HG02623 (cell line): Measurements from ENCODE around the gene WRAP53.

ENCODE experiments used
- ATAC-seq: cut with Tn5 transposase; IDR thresholded peaks from one replicate; pipeline ENCODE4 v1.9.1; 2021; ENCODE audit warnings: moderate library complexity; ENCODE audit not compliant: unreplicated experiment

Gene WRAP53

DNA sequence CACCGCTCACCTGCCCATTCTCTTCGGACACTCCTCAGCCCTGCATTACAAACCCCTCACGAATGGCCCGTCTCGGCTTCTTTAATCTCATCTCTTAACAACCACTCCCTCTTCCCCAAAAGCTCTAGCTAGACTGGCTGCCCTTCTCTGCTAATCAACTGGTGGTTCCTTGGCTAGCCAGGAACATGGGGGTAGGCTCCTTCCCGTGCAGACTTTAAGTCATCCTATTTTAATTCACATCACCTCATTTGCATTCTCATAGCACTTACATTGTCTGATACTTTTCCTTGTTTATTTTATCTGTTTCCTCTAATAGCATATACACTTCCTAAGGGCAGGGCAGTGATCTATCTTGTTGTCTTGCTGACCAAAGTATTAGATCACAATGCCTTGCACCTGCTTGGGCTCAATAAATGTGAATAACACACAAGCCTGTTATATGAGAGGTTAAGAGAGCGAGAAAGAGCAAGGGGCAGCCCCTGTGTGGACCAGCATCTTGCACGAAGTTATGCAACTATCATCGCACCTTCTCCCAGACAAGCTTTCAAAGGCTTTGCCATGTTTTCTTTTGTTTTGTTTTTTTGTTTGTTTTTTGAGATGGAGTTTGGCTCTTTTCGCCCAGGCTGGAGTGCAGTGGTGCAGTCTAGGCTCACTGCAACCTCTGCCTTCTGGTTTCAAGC lies 10.7 kb upstream of the WRAP53 start:
- ATAC-seq = no peak

GRCh38 chr17:7684851-7685532 lies 3.3 kb upstream of the WRAP53 start:
- ATAC-seq = no peak

GRCh38 chr17:7685533-7686221 lies 2.6 kb upstream of the WRAP53 start:
- ATAC-seq = peak; percentile 49

DNA sequence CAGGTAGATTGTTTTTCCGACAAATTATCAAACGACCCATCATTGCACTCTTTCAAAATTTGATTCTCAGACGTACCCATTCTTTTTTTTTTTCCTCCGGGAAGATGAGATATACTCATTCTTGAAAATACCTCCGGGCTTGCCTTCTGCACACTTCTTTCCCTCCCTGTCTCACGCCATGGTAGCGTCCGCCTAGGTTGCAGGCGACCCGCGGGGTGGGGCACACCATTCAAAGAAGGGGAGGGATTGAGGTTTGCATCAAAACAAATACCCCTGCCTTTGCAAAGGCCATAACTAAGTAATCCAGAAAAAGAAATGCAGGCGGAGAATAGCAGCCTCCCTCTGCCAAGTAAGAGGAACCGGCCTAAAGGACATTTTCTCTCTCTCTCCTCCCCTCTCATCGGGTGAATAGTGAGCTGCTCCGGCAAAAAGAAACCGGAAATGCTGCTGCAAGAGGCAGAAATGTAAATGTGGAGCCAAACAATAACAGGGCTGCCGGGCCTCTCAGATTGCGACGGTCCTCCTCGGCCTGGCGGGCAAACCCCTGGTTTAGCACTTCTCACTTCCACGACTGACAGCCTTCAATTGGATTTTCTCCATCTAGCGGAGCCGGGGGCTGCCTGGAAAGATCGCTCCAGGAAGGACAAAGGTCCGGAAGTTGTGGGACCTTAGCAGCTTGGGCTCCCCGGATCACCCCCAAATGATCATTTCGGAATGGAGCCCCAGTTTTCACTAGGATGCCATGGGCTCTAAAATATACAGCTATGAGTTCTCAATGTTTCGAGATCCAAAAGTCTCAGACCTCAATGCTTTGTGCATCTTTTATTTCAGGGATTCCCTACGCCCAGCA lies 1.8 kb upstream of the WRAP53 start:
- peak; percentile 39 for ATAC-seq

DNA sequence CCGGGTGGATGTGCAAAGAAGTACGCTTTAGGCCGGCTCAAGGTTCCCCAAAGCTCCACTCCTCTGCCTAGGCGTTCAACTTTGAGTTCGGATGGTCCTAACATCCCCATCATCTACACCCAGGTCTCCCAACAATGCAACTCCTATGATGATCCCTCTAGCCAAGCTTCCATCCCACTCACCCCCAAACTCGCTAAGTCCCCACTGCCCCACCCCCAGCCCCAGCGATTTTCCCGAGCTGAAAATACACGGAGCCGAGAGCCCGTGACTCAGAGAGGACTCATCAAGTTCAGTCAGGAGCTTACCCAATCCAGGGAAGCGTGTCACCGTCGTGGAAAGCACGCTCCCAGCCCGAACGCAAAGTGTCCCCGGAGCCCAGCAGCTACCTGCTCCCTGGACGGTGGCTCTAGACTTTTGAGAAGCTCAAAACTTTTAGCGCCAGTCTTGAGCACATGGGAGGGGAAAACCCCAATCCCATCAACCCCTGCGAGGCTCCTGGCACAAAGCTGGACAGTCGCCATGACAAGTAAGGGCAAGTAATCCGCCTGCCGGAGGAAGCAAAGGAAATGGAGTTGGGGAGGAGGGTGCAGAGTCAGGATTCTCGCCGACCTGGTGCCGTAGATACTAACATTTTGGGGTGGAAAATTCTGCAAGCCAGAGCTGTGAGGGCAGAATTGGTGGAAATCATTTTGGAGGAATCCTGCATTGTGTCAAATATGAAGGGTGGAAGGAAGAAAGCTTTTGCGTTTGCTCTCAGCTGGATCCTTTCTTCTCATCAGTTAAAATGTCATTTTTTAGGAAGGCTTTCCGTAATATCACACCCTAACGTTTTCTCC lies 987 bp upstream of the WRAP53 start, which contains the start of gene TP53:
Gene TP53, minus strand, starts transcription at position 419 of the 836 bp plus-strand sequence. CDS start 10,896 bp downstream, outside the sequence.
- ATAC-seq = peak; percentile 38

GRCh38 chr17:7688808-7689316 lies 585 bp downstream of the WRAP53 start:
- ATAC-seq = no peak

- no peak for ATAC-seq
Measured at GRCh38 chr17:7695586-7695985, 7.3 kb downstream of the WRAP53 start.

DNA sequence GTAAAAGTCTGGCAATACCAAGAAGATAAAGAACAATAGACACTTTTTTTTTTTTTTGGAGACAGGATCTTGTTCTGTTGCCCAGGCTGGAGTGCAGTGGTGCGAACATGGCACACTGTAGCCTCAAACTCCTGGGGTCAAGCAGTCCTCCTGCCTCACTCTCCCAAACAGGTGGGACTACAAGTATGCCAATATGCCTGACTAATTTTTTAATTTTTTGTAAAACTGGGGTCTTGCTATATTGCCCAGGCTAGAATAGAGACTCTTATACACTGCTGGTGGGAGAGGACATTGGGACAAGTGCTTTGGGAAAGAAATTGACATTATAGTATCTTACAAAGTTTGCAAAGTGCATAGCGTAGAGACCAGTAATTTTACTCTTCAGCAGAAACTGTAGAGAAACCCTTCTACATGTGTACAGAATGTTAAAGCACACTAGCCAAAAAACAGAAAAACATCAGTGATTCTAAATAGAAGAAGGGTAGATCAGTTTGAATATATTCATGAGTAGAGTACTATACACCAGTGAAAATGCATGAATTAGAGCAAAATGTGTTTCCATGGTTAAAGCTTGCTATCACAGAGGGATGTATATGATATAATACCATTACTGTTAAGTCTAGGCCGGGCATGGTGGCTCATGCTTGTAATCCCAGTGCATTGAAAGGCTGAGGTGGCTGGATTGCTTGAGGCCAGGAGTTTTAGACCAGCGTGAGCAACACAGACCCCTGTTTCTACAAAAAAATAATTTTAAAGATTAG lies 9.7 kb downstream of the WRAP53 start:
- ATAC-seq = no peak

GRCh38 chr17:7700510-7700909 lies 12.2 kb downstream of the WRAP53 start:
- no peak for ATAC-seq

GRCh38 chr17:7701681-7702080 lies 13.4 kb downstream of the WRAP53 start:
- no peak for ATAC-seq

GRCh38 chr17:7702776-7703175 lies 14.5 kb downstream of the WRAP53 start:
- ATAC-seq = no peak

DNA sequence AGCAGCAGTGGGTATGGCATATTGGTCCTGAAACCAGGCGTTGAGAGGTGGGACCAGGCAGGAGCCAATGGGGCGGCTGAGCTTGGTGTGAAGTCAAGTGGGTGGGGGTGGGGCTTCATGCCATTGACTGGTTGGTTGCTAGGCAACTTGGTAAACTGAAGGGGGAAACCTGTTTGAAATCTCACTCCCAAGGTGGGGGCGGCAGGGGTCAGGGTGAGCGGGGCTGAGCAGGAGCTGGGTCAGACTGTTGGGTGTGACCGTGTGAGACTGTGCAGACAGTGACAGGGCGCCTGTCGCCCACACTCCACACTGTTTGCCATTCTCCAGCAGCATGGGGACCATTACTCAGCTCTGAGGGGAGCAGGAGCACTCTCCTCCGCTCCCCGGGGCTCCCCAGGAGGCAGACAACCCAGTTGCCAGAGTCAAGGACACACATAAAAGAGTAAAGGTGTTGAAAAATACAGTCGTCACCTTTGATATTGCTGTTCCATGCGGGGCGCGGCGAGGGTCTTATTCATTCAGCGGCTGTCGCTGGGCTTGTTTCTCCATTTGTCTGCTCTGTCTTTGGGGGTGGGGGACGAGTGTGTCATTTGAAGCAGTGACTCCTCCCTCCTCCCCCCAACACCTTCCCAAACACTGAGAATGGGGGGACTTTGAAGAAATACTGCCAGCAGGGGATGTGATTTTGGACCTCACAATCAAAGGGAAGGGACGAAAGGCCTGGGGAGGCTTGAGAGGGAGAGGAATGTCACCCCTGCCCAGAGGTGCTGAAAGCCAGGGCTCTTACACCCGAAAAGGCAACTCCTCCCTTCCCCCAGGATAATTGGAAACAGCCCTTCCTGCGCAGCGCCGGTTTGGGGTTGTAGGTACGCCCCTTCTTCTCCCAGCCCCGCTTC lies 15.6 kb downstream of the WRAP53 start:
- ATAC-seq = no peak

- no peak for ATAC-seq
Measured at GRCh38 chr17:7704601-7705268, 16.5 kb downstream of the WRAP53 start, which contains the start of gene EFNB3. Gene EFNB3, plus strand, starts transcription at chr17:7705202. Its CDS starts 397 bp downstream, at chr17:7705599.

- ATAC-seq = no peak
Measured at GRCh38 chr17:7705269-7706255, 17.3 kb downstream of the WRAP53 start.

DNA sequence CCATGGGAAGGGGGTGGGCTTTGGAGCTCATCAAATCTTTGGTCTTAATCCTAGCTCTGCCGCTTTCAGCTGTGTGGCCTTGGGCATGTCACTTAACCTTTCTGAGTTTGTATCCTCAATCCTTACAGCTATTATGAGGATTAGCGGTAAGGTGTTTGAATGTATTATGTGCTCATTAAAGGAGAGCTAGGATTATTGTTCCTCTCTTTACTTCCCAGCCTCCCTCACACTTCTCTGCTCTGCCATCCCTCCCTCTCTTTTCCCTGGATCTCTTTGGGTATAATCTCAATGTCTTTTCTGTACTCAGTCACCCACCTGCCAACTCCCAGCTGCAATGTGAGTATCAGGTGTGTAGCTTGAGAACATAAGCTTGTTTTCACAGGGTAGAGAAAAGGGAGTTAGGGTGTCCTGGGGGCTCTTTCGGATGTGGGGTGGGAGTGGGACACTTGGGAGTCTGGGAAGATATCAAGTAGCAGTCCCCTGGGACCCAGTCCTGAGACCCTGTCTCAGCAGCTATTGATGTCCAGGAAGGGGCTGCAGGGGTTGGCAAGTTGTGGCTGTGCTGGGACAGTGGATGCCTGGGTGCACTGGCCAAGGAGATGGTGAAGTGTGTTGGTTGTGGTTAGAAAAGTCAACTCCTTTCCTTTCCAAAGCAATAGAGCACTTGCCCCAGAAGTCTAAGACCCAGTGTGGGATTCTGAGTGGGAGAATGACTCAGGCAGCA lies 18.5 kb downstream of the WRAP53 start:
- ATAC-seq = no peak

DNA sequence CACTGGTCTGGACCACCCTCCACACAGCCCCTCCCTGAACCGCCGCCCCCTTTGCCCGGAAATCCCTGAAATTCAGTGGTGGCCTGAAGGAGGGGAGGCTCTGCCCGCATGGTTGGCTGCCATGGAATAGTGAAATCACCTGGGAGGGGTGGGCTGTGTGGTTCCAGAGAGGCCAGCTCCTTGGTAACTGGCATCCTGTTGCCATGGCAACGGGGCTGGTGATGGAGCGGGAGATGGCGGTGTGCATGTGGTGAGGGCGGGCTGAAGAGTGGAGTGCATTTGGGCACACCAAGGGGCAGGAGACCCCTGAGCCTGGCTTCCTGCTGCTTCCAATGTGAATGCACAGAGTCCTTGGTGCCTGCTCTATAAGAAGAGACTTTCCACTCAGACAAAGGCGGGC lies 19.2 kb downstream of the WRAP53 start:
- no peak for ATAC-seq
